ENCODE measurements around the gene NF2. TPM values are rescaled to one million over a fixed set of nuclear protein-coding genes. Genes with fewer than 3 reads are reported as not detected.

The NF2 gene
- total RNA-seq, 3 donors from 2014 or later (not counting 1 experiment from before 2014, with no cell fraction given), result 32.4 to 43.8 (median 39.6) TPM

- Mint-ChIP-seq H3K36me3 (no peaks in the 10 kb centered on the region), H3K4me1 (peaks cover 52 to 66% of the 10 kb centered on the region in 2 donors), H3K9me3 (no peaks in the 10 kb centered on the region), H3K4me3 (no peak overlapping the region), H3K27ac (peak overlapping the region; percentile 7 to 37), H3K27me3 (ENCODE audit: low read depth in 2 of 2) (no peaks in the 10 kb centered on the region)
- H3K9me3 ChIP-seq (ENCODE audit: control insufficient read depth, insufficient read depth, low read length), result no peaks in the 10 kb centered on the region
- WGBS (ENCODE audit: insufficient coverage), result 66% methylated on average over 6 of the region's 6 CpGs
- H3K36me3 ChIP-seq (ENCODE audit: control insufficient read depth, insufficient read depth, low read length), result no peaks in the 10 kb centered on the region
- intact Hi-C loops (cut with micrococcal nuclease), result no loop called here
- no peaks in the 10 kb centered on the region for H3K27me3 ChIP-seq (ENCODE audit: control insufficient read depth, insufficient read depth, low read length)
- no peak for ATAC-seq
- no peak overlapping the region for H3K4me3 ChIP-seq (ENCODE audit: low read length)
- peaks cover 5% of the 10 kb centered on the region for H3K4me1 ChIP-seq (ENCODE audit: control insufficient read depth, insufficient read depth, low read length)
- H3K27ac ChIP-seq (ENCODE audit: low read length), result no peak overlapping the region
- peak in 1 of 2 donors; percentile 46 for DNase-seq
- TF ChIP-seq CTCF (IDR thresholded peaks at IDR 0.05), result no peak
These were observed 20.2 kb downstream of the NF2 start for GRCh38 chr22:29623553-29624169.

- Histone ChIP-seq H3K36me3 (ENCODE audit: control insufficient read depth, insufficient read depth, low read length) (no peaks in the 10 kb centered on the region), H3K27me3 (ENCODE audit: control insufficient read depth, insufficient read depth, low read length) (no peaks in the 10 kb centered on the region), H3K4me1 (ENCODE audit: control insufficient read depth, insufficient read depth, low read length) (peaks cover 5% of the 10 kb centered on the region), H3K4me3 (ENCODE audit: low read length) (no peak overlapping the region), H3K27ac (ENCODE audit: low read length) (no peak overlapping the region), H3K9me3 (ENCODE audit: control insufficient read depth, insufficient read depth, low read length) (no peaks in the 10 kb centered on the region)
- Mint-ChIP-seq H3K4me3 (no peak overlapping the region), H3K9me3 (no peaks in the 10 kb centered on the region), H3K27ac (peak overlapping the region; percentile 15 to 32), H3K27me3 (ENCODE audit: low read depth in 2 of 2) (no peaks in the 10 kb centered on the region), H3K4me1 (peaks cover 56 to 62% of the 10 kb centered on the region in 2 donors), H3K36me3 (no peaks in the 10 kb centered on the region)
- intact Hi-C loops (cut with micrococcal nuclease), result loop anchor here (5.0 kb wide), 1 partner anchor 33 kb away; no protein-coding TSS in a partner anchor
- DNase-seq (peak in 1 of 2 donors; percentile 71), ATAC-seq (peak in 2 of 3 donors; percentile 58 to 67)
- TF ChIP-seq CTCF (IDR thresholded peaks at IDR 0.05), result peak; percentile 97
- WGBS (ENCODE audit: insufficient coverage), result 81% methylated on average over 12 of the region's 12 CpGs
These were observed 21.8 kb downstream of the NF2 start for GRCh38 chr22:29625090-29625825.

- Histone ChIP-seq H3K36me3 (ENCODE audit: control insufficient read depth, insufficient read depth, low read length) (no peaks in the 10 kb centered on the region), H3K4me3 (ENCODE audit: low read length) (no peak overlapping the region), H3K9me3 (ENCODE audit: control insufficient read depth, insufficient read depth, low read length) (no peaks in the 10 kb centered on the region), H3K27me3 (ENCODE audit: control insufficient read depth, insufficient read depth, low read length) (no peaks in the 10 kb centered on the region), H3K27ac (ENCODE audit: low read length) (no peak overlapping the region), H3K4me1 (ENCODE audit: control insufficient read depth, insufficient read depth, low read length) (peaks cover 2% of the 10 kb centered on the region)
- peaks cover 54 to 58% of the 10 kb centered on the region in 2 donors for H3K4me1 Mint-ChIP-seq
- no peaks in the 10 kb centered on the region for H3K9me3 Mint-ChIP-seq
- intact Hi-C loops (cut with micrococcal nuclease), result loop anchor here (5.0 kb wide), 1 partner anchor 34 kb away; no protein-coding TSS in a partner anchor
- no peak for TF ChIP-seq CTCF (IDR thresholded peaks at IDR 0.05)
- ATAC-seq, result no peak
- H3K36me3 Mint-ChIP-seq, result no peaks in the 10 kb centered on the region
- H3K27me3 Mint-ChIP-seq (ENCODE audit: low read depth in 2 of 2), result no peaks in the 10 kb centered on the region
- H3K27ac Mint-ChIP-seq, result no peak overlapping the region
- 96% methylated on average over 2 of the region's 3 CpGs for WGBS (ENCODE audit: insufficient coverage)
- DNase-seq, result no peak
- no peak overlapping the region for H3K4me3 Mint-ChIP-seq
These were observed 23.2 kb downstream of the NF2 start for GRCh38 chr22:29626497-29627195.

Measured in natural killer cell (primary cell).